GM10248 (cell line): ENCODE data around the gene NAA15.

ENCODE experiments used
- CTCF ChIA-PET: fragments of 300-600 bp; sonication (Branson Sonifier 250); formaldehyde crosslinking; extraction: SDS; loops from one replicate; lab custom pipeline; 2021; ENCODE audit warnings: antibody characterized with exemption; lab: Yijun Ruan, JAX
- POLR2A ChIA-PET: fragments of 350-650 bp; sonication (Branson Sonifier 250); formaldehyde crosslinking; extraction: SDS; loops from one replicate; lab custom pipeline; 2020; ENCODE audit warnings: antibody characterized with exemption; lab: Yijun Ruan, JAX
- DNase-seq: peaks from one replicate; pipeline ENCODE4 v3.0.0; 2012; ENCODE audit errors: extremely low spot score
- CTCF ChIP-seq: IDR thresholded peaks from 2 replicates; pipeline ENCODE4 v1.5.1; 2012; ENCODE audit warnings: mild to moderate bottlenecking, low read depth; ENCODE audit errors: extremely low read depth, missing control alignments, control extremely low read depth

The NAA15 gene

GRCh38 chr4:139278485-139278884 lies 22.8 kb upstream of the NAA15 start:
- no peak for TF ChIP-seq CTCF
- ChIA-PET POLR2A (no interaction called here), CTCF (interaction anchor here (2.6 kb wide), 1 partner anchor 17 kb away, joined by 11 read pairs; no protein-coding TSS in a partner anchor)
- DNase-seq = no peak

GRCh38 chr4:139278912-139279759 lies 22.2 kb upstream of the NAA15 start:
- TF ChIP-seq CTCF = no peak
- ChIA-PET CTCF (interaction anchor here (1.5 to 2.6 kb wide), 2 partner anchors 17 to 21 kb away, joined by 5 to 11 read pairs; no protein-coding TSS in a partner anchor), POLR2A (no interaction called here)
- no peak for DNase-seq

GRCh38 chr4:139279760-139280620 lies 21.3 kb upstream of the NAA15 start, which contains the start of gene MGARP:
Gene MGARP, minus strand, starts transcription at chr4:139280225. Its CDS starts 67 bp downstream, at chr4:139280158.
- TF ChIP-seq CTCF = no peak
- ChIA-PET CTCF (interaction anchor here (0.8 to 2.6 kb wide), 5 partner anchors 8 to 180 kb away, joined by 3 to 11 read pairs (median 3); no protein-coding TSS in a partner anchor), POLR2A (interaction anchor here (0.6 kb wide), 1 partner anchor 57 kb away, joined by 5 read pairs; no protein-coding TSS in a partner anchor)
- DNase-seq = peak; percentile 28

- ChIA-PET CTCF (interaction anchor here (0.7 to 3.1 kb wide), 6 partner anchors 14 to 252 kb away, joined by 3 to 29 read pairs (median 4); no protein-coding TSS in a partner anchor), POLR2A (interaction anchor here (0.9 kb wide), 1 partner anchor 105 kb away, joined by 3 read pairs; the partner anchor contains the start of gene ELF2)
- no peak for TF ChIP-seq CTCF
- DNase-seq = no peak
These were observed 19.1 kb upstream of the NAA15 start for GRCh38 chr4:139282065-139282720.

- no peak for TF ChIP-seq CTCF
- DNase-seq = no peak
- ChIA-PET CTCF (interaction anchor here (0.9 to 3.1 kb wide), 5 partner anchors 14 to 252 kb away, joined by 3 to 29 read pairs (median 4); no protein-coding TSS in a partner anchor), POLR2A (no interaction called here)
These were observed 18.6 kb upstream of the NAA15 start for GRCh38 chr4:139282721-139283075.
